Testis (tissue), 3 donors: Measurements from ENCODE around the gene FRZB. TPM values are rescaled to one million over a fixed set of nuclear protein-coding genes. Genes with fewer than 3 reads are reported as not detected.

Source experiments
- DNase-seq: peaks from one replicate; pipeline ENCODE4 v3.0.0-alpha.2; 2019
- H3K27ac ChIP-seq, 2 donors: fragments of 200-600 bp; sonication (generic); one replicate each; pipeline ENCODE4 v1.5.1; 2019
- H3K27me3 ChIP-seq: fragments of 200-600 bp; sonication (generic); one replicate; pipeline ENCODE4 v1.5.1; 2019
- H3K36me3 ChIP-seq: fragments of 200-600 bp; sonication (generic); one replicate; pipeline ENCODE4 v1.5.1; 2017; ENCODE audit warnings: low read depth; ENCODE audit errors: missing control alignments
- H3K4me1 ChIP-seq: fragments of 200-600 bp; sonication (generic); one replicate; pipeline ENCODE4 v1.5.1; 2019
- H3K4me3 ChIP-seq, 2 donors: fragments of 200-600 bp; sonication (generic); one replicate each; pipeline ENCODE4 v1.5.1; 2017 to 2019
- H3K9me3 ChIP-seq: fragments of 200-600 bp; sonication (generic); one replicate; pipeline ENCODE4 v1.5.1; 2017
- CTCF ChIP-seq, 3 experiments: fragments of 450-650 bp in 2 of 3; fragments of 200-600 bp in 1 of 3; sonication (generic) in 1 of 3; IDR thresholded peaks; one replicate each; pipeline ENCODE4 v1.5.1; 2016 to 2019; ENCODE audit warnings: antibody characterized with exemption in 3 of 3, mild to moderate bottlenecking in 2 of 3, moderate library complexity in 1 of 3
- POLR2A ChIP-seq: fragments of 450-650 bp; IDR thresholded peaks from one replicate; pipeline ENCODE4 v1.6.1; 2017; ENCODE audit warnings: antibody characterized with exemption, mild to moderate bottlenecking, moderate library complexity
- WGBS, 2 donors: methylation state at CpG; one replicate each; pipeline ENCODE4 v1.1.5; 2018; 5-methylcytosine and 5-hydroxymethylcytosine counted together
- intact Hi-C: fragments of 100-400 bp; cut with DNase I; formaldehyde crosslinking; loops from one replicate; pipeline ENCODE4 v1.15.1; 2023; ENCODE audit warnings: low total_unique reads
- polyA plus RNA-seq: library from polyadenylated mRNA; stranded (reverse); fragments of 350-450 nt; fragmentation: Illumina TruSeq; extraction: RNeasy Lipid Tissue Mini Kit (QIAGEN cat#74804); gene quantifications from one replicate; pipeline ENCODE4 v1.2.3, GENCODE V29; 2014; ENCODE audit warnings: low read depth, low replicate concordance; ENCODE audit not compliant: insufficient read depth
- total RNA-seq, 2 donors: library from RNA; depleted of rRNA; stranded (reverse); fragments of >200 nt; gene quantifications; one replicate each; pipeline ENCODE4 v1.2.3, GENCODE V29; 2016

Gene FRZB
- total and polyA plus RNA-seq, 3 donors from 2014 or later = 8.4 to 25.9 (median 21.3) TPM

GRCh38 chr2:182891611-182892010, 25.2 kb upstream of the FRZB start:
- TF ChIP-seq POLR2A (no peak), CTCF (IDR thresholded peaks at IDR 0.05) (no peak)
- no peak for DNase-seq
- no peaks in the 10 kb centered on the region for H3K27me3 ChIP-seq
- no peaks in the 10 kb centered on the region for H3K4me1 ChIP-seq
- intact Hi-C loops = no loop called here
- no peaks in the 10 kb centered on the region for H3K36me3 ChIP-seq
- H3K27ac ChIP-seq = no peak overlapping the region
- WGBS, 2 donors = 69 to 75% methylated on average over 4 of the region's 4 CpGs
- H3K9me3 ChIP-seq = no peaks in the 10 kb centered on the region
- H3K4me3 ChIP-seq = no peak overlapping the region

DNA sequence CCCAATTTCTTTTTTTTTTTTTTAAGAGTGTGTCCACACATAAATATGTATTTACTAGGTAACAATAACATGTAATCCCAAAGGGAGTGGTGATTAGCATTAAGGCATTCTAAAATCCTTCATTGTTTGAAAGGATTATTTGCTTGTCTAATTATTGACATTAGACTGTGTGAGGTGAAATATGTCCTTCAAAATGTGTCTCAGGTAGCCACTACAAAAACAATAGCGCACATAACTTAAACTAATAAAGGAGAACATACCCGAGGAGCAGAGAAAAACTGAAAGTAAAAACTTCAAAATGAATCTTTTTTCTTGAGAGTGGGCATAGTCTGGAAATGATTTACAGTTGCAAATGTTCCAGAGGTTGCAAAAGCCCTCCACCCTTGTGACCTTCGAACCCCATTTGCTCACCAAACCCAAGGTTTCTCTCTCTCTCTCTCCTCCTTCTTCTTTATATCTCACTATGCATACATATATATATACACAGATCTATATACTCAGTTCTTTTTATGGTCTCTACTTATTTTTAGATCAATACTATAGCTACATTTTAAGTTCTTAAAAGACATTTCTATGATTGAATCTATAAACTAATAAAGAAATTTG, 24.4 kb upstream of the FRZB start:
- Histone ChIP-seq H3K9me3 (no peaks in the 10 kb centered on the region), H3K4me1 (no peaks in the 10 kb centered on the region), H3K27ac (no peak overlapping the region), H3K36me3 (no peaks in the 10 kb centered on the region), H3K4me3 (no peak overlapping the region), H3K27me3 (no peaks in the 10 kb centered on the region)
- WGBS, 2 donors = 69 to 79% methylated on average over 3 of the region's 3 CpGs
- intact Hi-C loops = no loop called here
- no peak for TF ChIP-seq CTCF (IDR thresholded peaks at IDR 0.05)
- DNase-seq = no peak

- Histone ChIP-seq H3K4me3 (no peak overlapping the region), H3K27me3 (no peaks in the 10 kb centered on the region), H3K9me3 (no peaks in the 10 kb centered on the region), H3K4me1 (no peaks in the 10 kb centered on the region), H3K36me3 (no peaks in the 10 kb centered on the region), H3K27ac (no peak overlapping the region)
- intact Hi-C loops = no loop called here
- 58 to 78% methylated on average over 7 of the region's 7 CpGs for WGBS, 2 donors
- TF ChIP-seq CTCF (IDR thresholded peaks at IDR 0.05) = no peak
- TF ChIP-seq POLR2A = no peak
- no peak for DNase-seq
These were observed 23.9 kb upstream of the FRZB start for GRCh38 chr2:182890305-182890704.

DNA sequence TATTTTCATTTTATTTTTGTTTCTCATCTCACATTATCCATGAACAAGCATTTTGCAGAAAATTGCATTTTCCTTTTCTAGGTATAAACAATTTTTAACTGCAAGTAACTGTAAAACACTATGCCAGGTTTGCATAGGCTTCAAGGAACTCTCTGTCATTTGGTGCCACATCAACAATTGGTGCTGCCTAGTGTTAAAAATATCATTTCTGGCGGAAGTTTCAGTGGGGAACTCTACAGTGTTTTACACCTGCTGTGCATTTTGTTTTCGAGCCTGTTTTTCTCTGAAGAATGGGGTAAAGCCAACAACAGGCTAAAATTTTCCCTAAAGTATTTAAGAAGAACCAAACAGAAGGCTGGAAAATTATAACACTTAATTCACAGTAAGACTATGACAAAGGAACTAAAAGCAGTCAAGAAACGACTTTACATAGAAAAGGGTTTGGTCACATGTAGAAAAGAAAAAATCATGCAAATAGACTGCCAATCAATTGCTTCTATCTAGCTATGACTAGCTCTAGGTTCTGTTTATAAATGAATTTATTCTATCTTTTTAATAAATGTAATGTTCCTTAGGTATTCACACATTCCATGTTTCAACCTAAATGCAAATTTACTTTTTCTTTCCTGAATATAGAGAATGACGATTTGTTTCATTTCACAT, 21.4 kb upstream of the FRZB start:
- no peaks in the 10 kb centered on the region for H3K9me3 ChIP-seq
- DNase-seq = no peak
- no peaks in the 10 kb centered on the region for H3K36me3 ChIP-seq
- intact Hi-C loops = no loop called here
- no peak overlapping the region for H3K4me3 ChIP-seq
- TF ChIP-seq POLR2A = no peak
- no peak for TF ChIP-seq CTCF (IDR thresholded peaks at IDR 0.05)
- H3K27ac ChIP-seq = no peak overlapping the region
- H3K4me1 ChIP-seq = no peaks in the 10 kb centered on the region
- WGBS, 2 donors = 88 to 92% methylated on average over 4 of the region's 4 CpGs
- no peaks in the 10 kb centered on the region for H3K27me3 ChIP-seq

DNA sequence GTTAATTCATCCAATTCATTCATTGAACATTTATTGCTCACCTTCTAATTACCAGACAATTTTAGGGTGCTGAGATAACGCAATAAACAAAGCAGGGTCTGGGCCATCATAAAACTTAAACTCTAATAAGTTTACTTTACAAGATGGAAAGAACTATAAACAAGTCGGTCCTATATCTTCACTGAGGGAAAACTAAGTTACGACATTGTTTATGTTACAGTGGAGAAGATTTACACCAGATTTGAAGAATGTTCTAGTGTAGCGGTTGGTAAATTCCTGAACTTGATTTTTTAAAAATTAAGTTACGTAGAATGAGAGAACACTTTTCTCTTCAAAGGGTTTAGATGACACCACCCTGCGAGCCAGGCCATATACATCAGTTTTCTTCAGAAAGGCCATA, 20.7 kb upstream of the FRZB start:
- intact Hi-C loops = no loop called here
- DNase-seq = no peak
- Histone ChIP-seq H3K27ac (no peak overlapping the region), H3K27me3 (no peaks in the 10 kb centered on the region), H3K4me3 (no peak overlapping the region), H3K4me1 (no peaks in the 10 kb centered on the region), H3K9me3 (no peaks in the 10 kb centered on the region), H3K36me3 (no peaks in the 10 kb centered on the region)
- 69 to 71% methylated on average over 6 of the region's 6 CpGs for WGBS, 2 donors
- no peak for TF ChIP-seq POLR2A
- TF ChIP-seq CTCF (IDR thresholded peaks at IDR 0.05) = no peak
